Mucosa of descending colon (tissue), 3 donors: ENCODE measurements around the gene STX8. TPM values are rescaled to one million over a fixed set of nuclear protein-coding genes. Genes with fewer than 3 reads are reported as not detected.

Experiments used
- ATAC-seq: fragments of 200-7000 bp; cut with Tn5 transposase; one replicate; pipeline ENCODE4 v1.9.1; 2020; ENCODE audit warnings: mild to moderate bottlenecking, moderate library complexity
- DNase-seq, 3 donors: peaks; one replicate each; pipeline ENCODE4 v3.0.0-alpha.2; 2020
- H3K36me3 ChIP-seq: fragments of 200-600 bp; one replicate; pipeline ENCODE4 v1.8.0; 2021; ENCODE audit warnings: low read depth, mild to moderate bottlenecking
- H3K4me1 ChIP-seq: fragments of 200-600 bp; one replicate; pipeline ENCODE4 v1.8.0; 2021; ENCODE audit warnings: low read depth, mild to moderate bottlenecking
- H3K4me3 ChIP-seq: fragments of 200-600 bp; one replicate; pipeline ENCODE4 v1.8.0; 2021; ENCODE audit warnings: mild to moderate bottlenecking
- H3K9me3 ChIP-seq: fragments of 200-600 bp; one replicate; pipeline ENCODE4 v1.8.0; 2021; ENCODE audit warnings: mild to moderate bottlenecking
- CTCF ChIP-seq: fragments of 200-600 bp; IDR thresholded peaks from one replicate; pipeline ENCODE4 v1.8.0; 2022; ENCODE audit warnings: antibody characterized with exemption, mild to moderate bottlenecking
- intact Hi-C, 2 donors: fragments of 100-400 bp; cut with DNase I in 1 of 2; cut with micrococcal nuclease in 1 of 2; formaldehyde crosslinking; loops; one replicate each; pipeline versions ENCODE4 v1.11.0 to v1.11.1; 2022; cut with DNase I, micrococcal nuclease
- total RNA-seq, 3 donors: library from RNA; stranded (reverse); fragmentation: NEBNext Ultra II Directional in 2 of 3; extraction: Animal tissue kit (Norgen Biotek cat#: 25700) in 2 of 3; gene quantifications; one replicate each; pipeline versions ENCODE4 v1.2.1 to v1.2.4, GENCODE V29; 2021 to 2023
- donor health status: DM: no; HTN: no; CAD: no; lungs with moderate emphysema.
- donor health status: DM: no; HTN: no; CAD: no.
- donor health status: DM: no; HTN: yes; CAD: no.

STX8 gene
- total RNA-seq, 3 donors from 2014 or later, result 45.1 to 62.5 (median 54.4) TPM

- no peaks in the 10 kb centered on the region for H3K36me3 ChIP-seq
- intact Hi-C loops, result no loop called here
- DNase-seq (peak in 1 of 3 donors; percentile 13), ATAC-seq (no peak)
- no peak overlapping the region for H3K4me3 ChIP-seq
- peaks cover 3% of the 10 kb centered on the region for H3K4me1 ChIP-seq
- no peak for TF ChIP-seq CTCF
- peaks cover 12% of the 10 kb centered on the region for H3K9me3 ChIP-seq
Measured at GRCh38 chr17:9219631-9220397, 355.8 kb downstream of the STX8 start.

GRCh38 chr17:9218911-9219310 lies 356.7 kb downstream of the STX8 start:
- no peaks in the 10 kb centered on the region for H3K36me3 ChIP-seq
- H3K9me3 ChIP-seq, result peaks cover 12% of the 10 kb centered on the region
- TF ChIP-seq CTCF, result no peak
- ATAC-seq, result no peak
- intact Hi-C loops, result no loop called here
- H3K4me1 ChIP-seq, result peaks cover 3% of the 10 kb centered on the region
- DNase-seq, result peak in 1 of 3 donors; percentile 40
- no peak overlapping the region for H3K4me3 ChIP-seq

GRCh38 chr17:9218064-9218635 lies 357.5 kb downstream of the STX8 start:
- no peak overlapping the region for H3K4me3 ChIP-seq
- H3K9me3 ChIP-seq, result peaks cover 12% of the 10 kb centered on the region
- no peak for ATAC-seq
- no peaks in the 10 kb centered on the region for H3K36me3 ChIP-seq
- peaks cover 3% of the 10 kb centered on the region for H3K4me1 ChIP-seq
- intact Hi-C loops, result no loop called here
- no peak for TF ChIP-seq CTCF
- peak in 1 of 3 donors; percentile 12 for DNase-seq

- no peaks in the 10 kb centered on the region for H3K36me3 ChIP-seq
- peaks cover 12% of the 10 kb centered on the region for H3K9me3 ChIP-seq
- no peak for TF ChIP-seq CTCF
- no peak overlapping the region for H3K4me3 ChIP-seq
- ATAC-seq (peak; percentile 70), DNase-seq (peak in 1 of 3 donors; percentile 1)
- H3K4me1 ChIP-seq, result peaks cover 3% of the 10 kb centered on the region
- intact Hi-C loops, result no loop called here
Measured at GRCh38 chr17:9217151-9218056, 358.2 kb downstream of the STX8 start.

- intact Hi-C loops, result no loop called here
- ATAC-seq, result no peak
- no peak for TF ChIP-seq CTCF
- DNase-seq, result no peak
- Histone ChIP-seq H3K9me3 (peaks cover 12% of the 10 kb centered on the region), H3K4me3 (no peak overlapping the region), H3K36me3 (no peaks in the 10 kb centered on the region), H3K4me1 (peaks cover 3% of the 10 kb centered on the region)
Measured at GRCh38 chr17:9215465-9215864, 360.2 kb downstream of the STX8 start.
